HL-60/S4 (cell line): ENCODE data around the gene CHST12.
"Not testable (repeated sequence)": the region's sequence is repeated elsewhere in the genome, so short reads cannot be mapped to it uniquely, and the experiment has no call there.

Experiments
- in situ Hi-C: fragments of 300-500 bp; cut with MboI; formaldehyde crosslinking; loops from 2 replicates; pipeline ENCODE4 v1.14.3; 2022; ENCODE audit warnings: low sequenced_read_pairs

Gene CHST12

DNA sequence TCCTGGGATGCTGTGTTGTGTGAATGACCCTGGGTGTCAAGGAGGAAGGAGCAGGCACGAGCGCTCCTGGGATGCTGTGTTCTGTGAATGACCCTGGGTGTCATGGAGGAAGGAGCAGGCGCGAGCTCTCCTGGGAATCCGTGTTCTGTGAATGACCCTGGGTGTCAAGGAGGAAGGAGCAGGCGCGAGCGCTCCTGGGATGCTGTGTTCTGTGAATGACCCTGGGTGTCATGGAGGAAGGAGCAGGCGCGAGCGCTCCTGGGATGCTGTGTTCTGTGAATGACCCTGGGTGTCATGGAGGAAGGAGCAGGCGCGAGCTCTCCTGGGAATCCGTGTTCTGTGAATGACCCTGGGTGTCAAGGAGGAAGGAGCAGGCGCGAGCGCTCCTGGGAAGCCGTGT, 25.9 kb upstream of the CHST12 start:
- in situ Hi-C loops, result loop anchor here (10.0 kb wide), 1 partner anchor 57 kb away; no protein-coding TSS in a partner anchor

GRCh38 chr7:2378125-2378524, 25.3 kb upstream of the CHST12 start:
- in situ Hi-C loops, result loop anchor here (10.0 kb wide), 1 partner anchor 57 kb away; no protein-coding TSS in a partner anchor

GRCh38 chr7:2379161-2379560, 24.2 kb upstream of the CHST12 start:
- in situ Hi-C loops, result loop anchor here (10.0 kb wide), 1 partner anchor 56 kb away; no protein-coding TSS in a partner anchor

GRCh38 chr7:2379821-2380450, 23.5 kb upstream of the CHST12 start:
- in situ Hi-C loops, result loop anchor here (10.0 kb wide), 1 partner anchor 55 kb away; no protein-coding TSS in a partner anchor

DNA sequence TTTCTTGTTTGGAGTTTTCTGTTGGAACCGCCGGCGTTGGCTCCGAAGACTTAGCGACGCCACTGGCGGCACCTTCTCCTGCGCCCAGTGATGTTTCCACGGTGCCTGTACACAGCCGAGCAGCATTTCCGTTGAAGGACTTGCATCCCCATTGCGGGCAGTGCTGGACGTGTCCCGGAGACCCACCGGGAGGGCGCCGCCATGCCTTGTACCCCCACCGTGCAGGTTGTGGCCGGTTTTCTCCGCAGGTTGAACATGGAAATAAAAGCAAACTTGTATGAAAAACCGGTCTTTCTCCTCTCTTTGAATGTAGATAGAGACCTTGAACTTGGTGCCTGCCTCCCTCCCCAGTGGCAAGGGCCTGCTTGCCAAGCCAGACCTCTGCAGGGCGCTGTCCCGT, 22.9 kb upstream of the CHST12 start:
- in situ Hi-C loops, result no loop called here

GRCh38 chr7:2381227-2381626, 22.2 kb upstream of the CHST12 start:
- in situ Hi-C loops, result no loop called here

DNA sequence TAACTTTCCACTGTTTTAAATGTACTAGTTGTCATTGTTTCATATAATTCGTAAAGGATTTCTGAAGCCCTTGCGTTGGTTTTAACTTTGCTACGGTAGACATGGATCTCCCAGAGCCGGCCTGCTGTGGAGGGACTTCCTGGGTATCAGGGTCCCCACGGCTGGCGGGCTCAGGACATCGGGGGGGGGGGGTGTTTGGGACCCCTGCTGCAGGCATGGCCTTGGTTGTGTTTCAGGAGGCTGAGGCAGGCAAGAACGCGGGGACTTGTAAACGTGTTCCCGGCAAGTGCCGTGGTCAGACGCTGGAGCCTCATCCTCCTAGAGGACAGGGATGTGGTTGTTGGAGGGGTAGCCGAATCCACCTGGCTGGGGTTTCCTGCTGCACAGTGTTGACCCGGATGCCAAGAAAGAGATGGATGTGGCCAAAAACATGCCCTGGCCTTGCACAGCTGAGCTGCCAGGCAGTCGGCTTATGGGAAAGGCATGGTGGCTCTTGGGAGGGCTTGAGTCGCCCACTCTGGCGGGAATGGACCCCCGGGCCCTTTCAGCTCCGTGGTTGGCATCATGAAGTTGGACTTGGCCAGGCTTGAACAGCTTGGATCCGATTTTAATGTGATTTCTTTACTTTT, 21.4 kb upstream of the CHST12 start:
- in situ Hi-C loops, result no loop called here

DNA sequence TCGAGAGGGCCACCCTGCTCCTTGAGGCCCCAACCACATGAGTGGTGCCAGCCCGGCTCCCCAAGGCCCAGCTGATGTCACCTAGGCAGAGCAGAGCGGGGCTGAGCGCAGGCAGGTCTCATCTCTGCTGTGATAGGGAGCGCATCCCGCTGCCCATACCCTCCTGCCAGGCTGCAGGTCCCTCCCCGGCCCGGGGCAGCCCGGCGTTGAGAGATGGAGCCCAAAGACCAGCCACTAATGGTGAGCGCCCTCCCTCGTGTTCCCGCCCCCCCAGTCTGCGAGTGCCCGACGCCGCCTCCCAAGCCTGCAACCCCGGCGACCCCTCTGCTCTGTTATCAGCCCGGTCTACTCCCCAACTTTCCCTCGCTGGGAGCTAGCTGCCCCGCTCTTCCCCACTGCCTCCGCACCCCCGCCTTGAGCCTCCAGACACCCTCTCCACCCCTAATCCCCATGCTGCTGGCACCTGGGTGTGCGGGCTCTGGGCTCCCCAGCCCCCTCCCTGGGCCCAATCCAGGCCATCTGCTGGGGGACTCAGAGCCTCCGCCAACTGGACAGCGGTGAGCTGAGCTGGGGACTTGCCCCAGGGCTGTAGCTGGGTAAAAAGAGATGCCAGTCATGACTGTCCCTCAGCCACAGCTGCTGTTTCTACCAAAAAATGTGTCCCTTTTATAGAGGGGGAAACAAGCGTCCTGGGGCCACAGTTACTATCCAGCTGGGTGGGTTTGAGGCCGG, 19.7 kb upstream of the CHST12 start:
- in situ Hi-C loops, result no loop called here

GRCh38 chr7:2384354-2385243, 18.8 kb upstream of the CHST12 start:
- in situ Hi-C loops, result no loop called here

DNA sequence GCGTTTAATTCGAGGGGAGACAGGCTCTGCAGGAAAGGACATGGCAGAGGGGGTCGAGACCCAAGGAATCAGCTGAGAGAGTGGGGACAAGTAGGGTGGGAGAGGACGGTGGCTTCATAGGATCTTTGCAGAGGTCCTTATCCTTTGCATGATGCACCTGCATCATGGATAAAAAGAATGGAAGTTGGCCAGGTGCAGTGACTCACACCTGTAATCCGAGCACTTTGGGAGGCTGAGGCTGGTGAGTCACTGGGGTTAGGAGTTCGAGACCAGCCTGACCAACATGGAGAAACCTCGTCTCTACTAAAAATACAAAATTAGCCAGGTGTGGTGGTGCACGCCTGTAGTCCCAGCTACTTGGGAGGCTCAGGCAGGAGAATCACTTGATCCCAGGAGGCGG, 17.3 kb upstream of the CHST12 start:
- in situ Hi-C loops, result not testable (repeated sequence)

GRCh38 chr7:2386964-2387669, 16.3 kb upstream of the CHST12 start:
- in situ Hi-C loops, result no loop called here

- in situ Hi-C loops, result no loop called here
Measured at GRCh38 chr7:2387897-2388636, 15.3 kb upstream of the CHST12 start.

DNA sequence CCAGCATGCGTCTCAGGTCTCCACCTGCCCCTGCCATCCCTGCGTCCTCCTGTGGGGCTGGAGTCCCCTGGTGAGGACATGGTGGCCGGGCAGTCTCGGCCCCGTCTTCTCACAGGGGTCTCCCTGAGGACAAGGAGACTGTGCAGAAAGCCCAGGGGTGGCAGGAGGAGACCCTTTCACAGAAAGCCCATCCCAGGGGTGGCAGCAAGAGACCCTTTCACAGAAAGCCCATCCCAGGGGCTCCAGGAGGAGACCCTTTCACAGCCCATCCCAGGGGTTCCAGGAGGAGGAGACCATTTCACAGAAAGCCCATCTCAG, 14.8 kb upstream of the CHST12 start:
- in situ Hi-C loops, result no loop called here

DNA sequence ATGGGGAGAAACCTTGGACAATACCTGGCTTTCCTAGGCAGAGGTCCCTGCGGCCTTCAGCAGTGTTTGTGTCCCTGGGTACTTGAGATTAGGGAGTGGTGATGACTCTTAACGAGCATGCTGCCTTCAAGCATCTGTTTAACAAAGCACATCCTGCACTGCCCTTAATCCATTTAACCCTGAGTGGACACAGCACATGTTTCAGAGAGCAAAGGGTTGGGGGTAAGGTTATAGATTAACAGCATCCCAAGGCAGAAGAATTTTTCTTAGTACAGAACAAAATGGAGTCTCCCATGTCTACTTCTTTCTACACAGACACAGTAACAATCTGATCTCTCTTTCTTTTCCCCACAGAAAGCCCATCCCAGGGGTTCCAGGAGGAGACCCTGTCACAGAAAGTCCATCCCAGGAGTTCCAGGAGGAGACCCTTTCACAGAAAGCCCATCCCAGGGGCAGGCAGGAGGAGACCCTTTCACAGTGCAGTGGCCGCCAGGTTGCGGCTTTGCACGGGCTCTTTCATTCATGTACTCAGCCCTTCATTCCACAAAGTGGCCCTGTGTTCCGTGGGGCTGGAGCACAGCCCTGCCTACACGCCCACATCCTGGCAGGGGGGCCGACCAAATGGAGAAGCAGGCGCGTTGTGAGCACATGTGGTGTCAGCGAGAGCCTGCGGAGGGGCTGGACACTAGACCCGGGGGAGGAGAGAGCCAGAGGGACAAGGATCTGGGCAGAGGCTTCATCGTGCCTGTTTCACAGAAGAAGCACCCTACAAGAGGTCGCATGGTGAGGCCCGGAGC, 13.2 kb upstream of the CHST12 start:
- in situ Hi-C loops, result not testable (repeated sequence)

- in situ Hi-C loops, result no loop called here
Measured at GRCh38 chr7:2393706-2394105, 9.7 kb upstream of the CHST12 start.

- in situ Hi-C loops, result no loop called here
Measured at GRCh38 chr7:2394566-2395082, 8.8 kb upstream of the CHST12 start.

DNA sequence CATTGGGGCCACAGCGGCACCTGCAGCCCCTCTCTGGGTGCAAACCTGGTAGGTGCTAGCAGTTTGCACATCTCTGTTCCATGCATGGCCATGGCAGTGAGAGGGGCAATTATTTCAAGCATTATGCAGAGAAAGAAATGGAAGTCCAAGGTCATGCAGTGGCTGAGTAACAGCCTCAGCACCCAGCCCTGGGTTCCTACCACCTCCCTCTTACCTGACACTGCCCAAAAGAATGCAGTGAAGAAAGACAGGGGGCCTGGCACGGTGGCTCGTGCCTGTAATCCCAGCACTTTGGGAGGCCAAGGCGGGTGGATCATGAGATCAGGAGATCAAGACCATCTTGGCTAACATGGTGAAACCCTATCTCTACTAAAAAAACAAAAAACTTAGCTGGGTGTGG, 4.9 kb upstream of the CHST12 start:
- in situ Hi-C loops, result no loop called here

- in situ Hi-C loops, result no loop called here
Measured at GRCh38 chr7:2399848-2400587, 3.4 kb upstream of the CHST12 start.
